GM13976 (cell line): ENCODE results near the gene TOMM40L.
"Not testable (repeated sequence)": the region's sequence is repeated elsewhere in the genome, so short reads cannot be mapped to it uniquely, and the experiment has no call there.

ENCODE experiments used
- DNase-seq: peaks from one replicate; pipeline ENCODE4 v3.0.0; 2012; ENCODE audit warnings: low spot score
- in situ Hi-C: fragments of 300-500 bp; cut with MboI; formaldehyde crosslinking; loops from one replicate; pipeline ENCODE4 v1.12.0; 2022; ENCODE audit warnings: low sequenced_read_pairs, mixed read lengths, inconsistent platforms; ENCODE audit not compliant: unreplicated experiment
- TF ChIP-seq, protein P1 (sequence below): IDR thresholded peaks from 2 replicates; pipeline ENCODE4 v1.5.1; 2012; ENCODE audit warnings: borderline replicate concordance, mild to moderate bottlenecking; ENCODE audit not compliant: insufficient read depth; ENCODE audit errors: extremely low read depth, missing control alignments, control extremely low read depth

TOMM40L gene

DNA sequence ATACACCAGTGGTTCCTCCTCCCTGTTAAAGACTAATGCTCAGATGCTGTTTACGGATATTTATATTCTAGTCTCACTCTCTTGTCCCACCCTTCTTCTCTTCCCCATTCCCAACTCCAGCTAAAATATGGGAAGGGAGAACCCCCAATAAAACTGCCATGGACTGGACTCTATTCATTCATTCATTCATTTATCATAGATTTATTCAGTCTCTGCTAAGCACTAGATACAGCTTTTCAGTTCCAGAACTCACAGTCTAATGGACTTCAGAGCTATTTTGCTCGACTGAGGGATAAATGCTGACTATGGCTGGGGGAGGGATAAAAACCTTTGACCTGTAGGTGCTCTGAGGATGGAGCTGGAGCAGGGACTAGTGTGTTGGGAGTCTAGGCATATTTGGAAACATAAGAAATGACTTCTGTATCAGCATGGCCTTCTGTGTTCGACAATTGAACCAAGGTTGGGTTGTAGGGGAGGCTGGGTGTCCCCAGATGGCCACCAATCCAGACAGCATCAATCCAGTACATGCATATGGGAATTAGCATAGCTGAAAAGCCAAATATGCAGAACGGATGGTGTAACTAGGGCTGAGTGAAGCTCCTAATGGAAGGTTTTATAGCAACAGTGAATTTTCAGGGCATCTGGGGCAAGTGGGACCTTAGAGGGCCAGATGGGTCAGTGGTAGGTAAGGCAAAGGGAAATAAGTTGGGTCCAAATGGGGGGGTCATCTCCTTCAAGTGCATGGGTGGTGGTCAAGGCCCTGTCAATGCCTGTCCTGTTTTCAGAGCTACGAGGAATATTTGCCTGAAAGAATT is 6.6 kb upstream of the TOMM40L start:
- TF ChIP-seq, protein P1, sequence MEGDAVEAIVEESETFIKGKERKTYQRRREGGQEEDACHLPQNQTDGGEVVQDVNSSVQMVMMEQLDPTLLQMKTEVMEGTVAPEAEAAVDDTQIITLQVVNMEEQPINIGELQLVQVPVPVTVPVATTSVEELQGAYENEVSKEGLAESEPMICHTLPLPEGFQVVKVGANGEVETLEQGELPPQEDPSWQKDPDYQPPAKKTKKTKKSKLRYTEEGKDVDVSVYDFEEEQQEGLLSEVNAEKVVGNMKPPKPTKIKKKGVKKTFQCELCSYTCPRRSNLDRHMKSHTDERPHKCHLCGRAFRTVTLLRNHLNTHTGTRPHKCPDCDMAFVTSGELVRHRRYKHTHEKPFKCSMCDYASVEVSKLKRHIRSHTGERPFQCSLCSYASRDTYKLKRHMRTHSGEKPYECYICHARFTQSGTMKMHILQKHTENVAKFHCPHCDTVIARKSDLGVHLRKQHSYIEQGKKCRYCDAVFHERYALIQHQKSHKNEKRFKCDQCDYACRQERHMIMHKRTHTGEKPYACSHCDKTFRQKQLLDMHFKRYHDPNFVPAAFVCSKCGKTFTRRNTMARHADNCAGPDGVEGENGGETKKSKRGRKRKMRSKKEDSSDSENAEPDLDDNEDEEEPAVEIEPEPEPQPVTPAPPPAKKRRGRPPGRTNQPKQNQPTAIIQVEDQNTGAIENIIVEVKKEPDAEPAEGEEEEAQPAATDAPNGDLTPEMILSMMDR, result no peak
- no peak for DNase-seq
- in situ Hi-C loops, result no loop called here

DNA sequence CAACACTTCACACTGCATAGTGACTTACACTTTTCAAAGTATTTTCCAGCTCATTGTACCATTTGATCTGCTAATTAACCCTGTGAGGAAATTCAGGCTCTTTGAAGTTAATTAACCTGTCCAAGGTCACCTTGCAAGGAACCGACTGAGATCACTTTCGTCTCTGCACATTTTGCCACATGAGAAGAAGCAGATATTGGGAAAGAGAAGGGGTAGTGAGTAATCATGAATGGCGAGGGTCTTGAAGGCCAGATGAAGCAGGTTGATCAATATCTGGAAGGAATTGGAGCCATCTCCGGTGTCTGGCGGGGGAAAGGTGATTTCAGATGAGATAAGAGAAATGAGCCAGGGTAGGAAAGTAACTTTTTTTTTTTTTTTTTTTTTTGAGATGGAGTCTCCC is 5.9 kb upstream of the TOMM40L start:
- TF ChIP-seq, protein P1, result no peak
- no peak for DNase-seq
- in situ Hi-C loops, result loop anchor here (10.0 kb wide), 1 partner anchor 155 kb away; no protein-coding TSS in a partner anchor

DNA sequence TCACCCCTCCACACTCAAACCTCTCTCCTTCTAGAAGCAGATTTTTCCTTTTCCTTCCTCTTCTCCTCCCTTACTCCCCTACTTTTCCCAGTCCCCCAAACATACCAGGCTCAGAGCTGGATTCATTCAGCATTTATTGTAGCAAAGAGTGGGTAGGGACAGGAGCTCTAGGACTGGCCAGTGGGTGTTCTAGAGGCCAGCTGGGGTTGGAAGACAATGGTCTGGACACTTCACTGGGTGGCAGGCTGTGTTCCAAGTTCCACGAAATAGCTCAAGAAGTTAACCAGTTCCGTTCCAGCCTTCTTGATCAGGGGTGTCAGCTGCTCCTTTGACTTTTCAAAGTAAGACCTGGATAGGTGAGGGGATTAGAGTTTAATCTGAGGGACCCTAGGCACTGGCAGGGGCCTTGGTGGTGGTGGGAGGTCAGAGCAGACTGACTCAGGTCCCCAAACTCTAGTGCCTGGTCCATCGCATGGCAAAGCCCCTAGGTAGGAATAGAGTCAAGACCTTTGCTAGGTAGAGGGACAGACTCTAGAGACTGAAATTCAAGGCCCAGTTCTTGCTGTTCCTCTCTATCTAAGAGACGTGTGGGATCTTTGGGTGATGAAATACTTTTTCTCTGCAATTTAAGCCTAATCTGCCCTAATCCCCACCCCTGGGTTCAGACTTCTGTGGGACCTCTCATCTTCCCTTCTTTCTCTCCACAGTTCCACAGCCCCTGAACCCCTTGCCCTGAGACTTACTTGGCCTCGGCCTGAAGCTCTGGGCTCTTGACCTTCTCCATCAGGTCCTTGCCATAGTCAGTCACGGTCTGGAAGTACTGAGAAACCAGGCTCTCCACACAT is 3.5 kb upstream of the TOMM40L start:
- in situ Hi-C loops, result loop anchor here (10.0 kb wide), 1 partner anchor 152 kb away; no protein-coding TSS in a partner anchor
- DNase-seq, result no peak
- TF ChIP-seq, protein P1, result no peak

DNA sequence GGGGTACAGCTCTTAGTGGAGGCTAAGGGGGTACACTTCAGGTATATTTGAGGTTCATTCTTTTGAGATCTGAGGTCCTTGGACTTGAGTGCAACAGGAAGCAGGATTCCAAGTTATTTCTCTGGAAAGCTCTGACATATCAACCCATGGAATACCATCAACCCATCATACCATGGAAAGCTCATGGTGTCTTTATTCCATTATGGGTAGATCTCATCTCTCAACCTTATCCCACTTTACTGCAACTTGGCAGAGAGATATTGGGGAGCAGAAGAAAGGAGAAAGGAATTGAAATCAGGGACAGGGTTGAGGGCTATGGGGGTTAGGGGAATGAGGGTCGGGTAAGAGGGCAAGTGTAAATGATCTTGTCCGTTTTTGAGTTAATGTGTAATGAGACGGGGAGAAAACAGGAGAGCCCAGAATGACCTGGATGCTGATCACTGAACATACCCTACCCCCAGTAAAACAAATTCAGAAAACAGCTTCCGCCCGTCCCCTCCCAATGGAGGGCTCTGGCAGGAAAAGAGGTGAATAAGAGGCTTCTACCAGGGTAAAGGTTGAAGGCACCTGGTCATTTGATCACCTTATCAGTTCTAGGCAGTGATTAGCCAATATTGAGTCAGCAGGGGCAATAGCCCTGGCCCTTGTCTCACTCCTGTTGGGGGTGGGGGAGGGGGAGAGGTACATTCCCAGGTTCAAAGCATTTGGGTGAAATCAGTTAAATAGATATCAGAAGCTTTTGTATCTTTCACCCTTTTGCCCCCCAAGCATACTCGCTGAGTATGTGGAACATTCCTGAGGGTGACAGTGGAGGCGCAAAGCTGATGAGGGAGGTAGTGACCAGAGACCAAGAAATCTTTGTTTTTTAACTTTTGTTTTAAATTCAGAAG is 1.8 kb upstream of the TOMM40L start:
- in situ Hi-C loops, result loop anchor here (10.0 kb wide), 1 partner anchor 151 kb away; no protein-coding TSS in a partner anchor
- DNase-seq, result no peak
- TF ChIP-seq, protein P1, result no peak

DNA sequence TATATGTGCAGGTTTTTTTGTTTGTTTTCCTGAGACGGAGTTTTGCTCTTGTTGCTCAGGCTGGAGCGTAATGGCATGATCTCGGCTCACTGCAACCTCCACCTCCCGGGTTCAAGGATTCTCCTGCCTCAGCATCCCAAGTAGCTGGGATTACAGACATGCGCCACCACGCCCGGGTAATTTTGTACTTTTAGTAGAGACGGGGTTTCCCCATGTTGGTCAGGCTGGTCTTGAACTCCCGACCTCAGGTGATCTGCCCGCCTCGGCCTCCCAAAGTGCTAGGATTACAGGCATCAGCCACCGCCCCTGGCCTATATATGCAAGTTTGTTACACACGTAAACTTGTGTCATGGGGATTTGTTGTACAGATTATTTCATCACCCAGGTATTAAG is 1.2 kb upstream of the TOMM40L start:
- not testable (repeated sequence) for DNase-seq
- in situ Hi-C loops, result loop anchor here (10.0 kb wide), 1 partner anchor 150 kb away; no protein-coding TSS in a partner anchor

DNA sequence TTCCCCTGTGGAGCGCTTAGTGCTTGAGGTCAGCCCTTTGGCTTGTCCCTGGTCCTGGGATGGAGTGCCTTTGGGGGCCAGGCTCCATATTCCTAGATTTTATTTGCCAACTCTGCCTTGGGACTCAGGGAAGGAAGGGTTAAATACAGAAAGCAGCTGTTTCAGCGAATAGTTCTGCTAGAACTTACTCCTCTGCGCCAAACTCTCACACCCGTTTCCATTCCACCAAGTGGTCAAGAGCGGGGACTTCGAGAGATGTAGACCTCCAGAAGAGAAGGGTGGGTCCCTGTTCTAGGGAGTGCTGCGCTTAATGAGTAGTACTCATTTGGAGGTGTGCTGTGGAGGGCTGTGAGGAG is 704 bp upstream of the TOMM40L start:
- in situ Hi-C loops, result loop anchor here (10.0 kb wide), 1 partner anchor 150 kb away; no protein-coding TSS in a partner anchor
- no peak for DNase-seq
- TF ChIP-seq, protein P1, result no peak
